G401.6 (cell line): Measurements from ENCODE around the gene SLCO2B1.

Source experiments
- FAIRE-seq: peaks from 2 replicates; lab custom pipeline; 2012; peaks lifted over from hg19 to GRCh38; lab: Jason Lieb, UNC

Gene SLCO2B1

DNA sequence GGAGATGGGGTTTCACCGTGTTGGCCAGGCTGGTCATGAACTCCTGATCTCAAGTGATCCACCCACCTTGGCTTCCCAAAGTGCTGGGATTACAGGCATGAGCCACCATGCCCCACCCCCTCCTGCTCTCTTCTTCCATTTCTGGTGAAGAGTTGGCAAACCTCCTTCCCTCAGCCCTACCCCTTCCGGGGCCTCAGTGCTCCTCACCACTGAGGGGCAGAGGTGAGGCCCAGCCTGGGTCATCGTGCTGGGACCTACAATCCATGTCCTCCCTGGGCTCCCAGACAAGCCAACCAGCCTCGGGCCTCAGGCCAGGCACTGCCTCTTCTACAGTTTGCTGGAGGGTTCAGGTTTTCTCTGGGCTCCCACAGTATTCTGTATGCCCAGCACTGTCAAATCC, 74.9 kb downstream of the SLCO2B1 start:
- no peak for FAIRE-seq

DNA sequence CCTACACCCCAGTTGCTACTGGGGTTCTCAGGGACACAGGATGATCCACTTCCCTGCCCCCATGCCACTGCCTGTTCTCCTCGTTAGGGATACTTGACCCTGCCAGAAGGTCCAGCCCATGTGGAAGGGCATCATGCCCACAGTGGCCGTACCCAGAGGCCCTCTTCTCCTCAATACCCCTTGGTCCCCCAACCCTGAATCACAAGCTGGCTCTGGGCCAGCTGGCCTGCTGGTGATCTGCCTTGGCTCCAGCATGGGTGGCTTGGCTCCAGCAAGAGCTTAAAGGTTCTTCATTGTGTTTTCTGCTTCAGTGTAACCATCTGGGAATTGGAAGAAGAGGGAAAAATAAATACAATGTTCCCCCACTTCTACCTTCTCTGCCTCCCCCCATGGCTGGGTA, 78.6 kb downstream of the SLCO2B1 start:
- FAIRE-seq = no peak

DNA sequence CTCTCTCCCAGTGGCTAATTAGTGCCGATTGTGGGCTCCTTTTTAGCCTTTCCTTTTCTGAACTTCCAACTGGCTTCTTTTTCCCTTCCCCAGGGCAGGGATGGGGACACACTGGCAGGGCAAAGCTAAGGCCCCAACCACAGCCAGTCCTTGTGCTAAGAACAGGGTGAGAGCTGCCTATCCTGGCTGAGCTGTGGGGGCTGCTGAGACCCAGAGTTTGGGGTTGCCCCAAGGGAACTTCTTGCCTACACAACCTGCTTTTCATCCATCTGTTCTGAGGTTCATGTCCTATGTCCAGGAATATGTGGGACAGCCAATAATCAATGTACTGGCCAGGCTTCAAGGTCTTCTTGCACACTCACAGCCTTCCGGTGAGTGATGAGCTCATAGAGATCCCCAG, 79.7 kb downstream of the SLCO2B1 start:
- FAIRE-seq = no peak

DNA sequence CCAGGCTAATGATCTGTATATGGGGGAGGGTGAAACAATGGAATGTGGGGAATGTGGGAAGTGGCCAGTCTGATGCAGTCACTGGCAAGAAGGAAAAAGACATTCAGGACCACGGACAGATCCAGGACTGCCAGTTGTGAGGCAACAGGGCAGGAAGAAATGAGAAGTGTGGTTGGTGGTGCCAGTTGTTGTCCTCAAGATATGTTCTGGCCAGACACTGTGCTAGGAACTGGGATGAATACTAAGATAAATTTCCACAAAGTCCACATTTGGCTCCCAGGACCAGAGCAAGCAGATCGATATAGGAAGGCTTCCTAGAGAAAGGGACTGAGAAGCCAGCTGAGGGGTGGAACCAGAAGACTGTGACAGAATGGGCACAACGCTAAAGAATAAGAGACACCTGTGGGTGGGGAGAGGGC, 82.9 kb downstream of the SLCO2B1 start:
- no peak for FAIRE-seq

DNA sequence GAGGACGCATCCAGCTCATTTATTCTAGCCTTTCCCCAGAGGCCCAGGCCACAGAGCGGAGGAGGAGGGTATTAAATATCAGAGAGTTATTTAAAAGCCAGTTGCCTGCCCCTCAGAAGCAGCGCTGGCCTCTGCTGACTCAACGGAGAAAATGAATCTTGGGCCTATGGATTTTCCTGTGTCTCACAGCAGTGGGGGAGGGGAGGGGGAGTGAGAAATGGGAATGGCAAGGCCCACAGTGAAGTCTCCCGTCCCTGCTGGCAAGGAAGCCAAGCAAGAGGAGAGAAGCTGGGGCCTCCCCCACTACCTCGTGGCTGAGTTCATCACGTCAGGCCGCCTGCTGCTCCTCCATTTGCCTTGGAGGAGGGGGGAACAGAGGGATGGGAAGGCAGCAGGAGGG, 85.2 kb downstream of the SLCO2B1 start:
- no peak for FAIRE-seq

DNA sequence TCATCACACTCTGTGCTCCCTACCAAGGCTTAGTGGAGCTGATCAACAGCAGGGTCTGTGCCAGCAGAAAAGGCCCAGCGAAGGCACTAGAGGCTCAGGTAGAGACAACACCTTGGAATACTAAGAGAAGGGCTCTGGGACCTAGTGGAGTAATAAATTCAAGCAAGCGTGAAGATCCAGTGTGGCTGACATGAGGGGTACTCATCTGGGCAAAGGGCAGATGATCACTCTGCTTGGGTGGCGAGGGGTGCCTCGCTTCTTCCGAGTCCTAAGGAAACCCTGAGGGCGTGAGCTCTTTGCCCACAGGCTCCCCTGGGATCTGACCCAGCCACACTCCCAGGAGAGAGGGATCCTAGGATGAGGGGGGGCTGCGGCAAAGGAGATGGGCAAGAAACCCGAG, 86.1 kb downstream of the SLCO2B1 start:
- no peak for FAIRE-seq

DNA sequence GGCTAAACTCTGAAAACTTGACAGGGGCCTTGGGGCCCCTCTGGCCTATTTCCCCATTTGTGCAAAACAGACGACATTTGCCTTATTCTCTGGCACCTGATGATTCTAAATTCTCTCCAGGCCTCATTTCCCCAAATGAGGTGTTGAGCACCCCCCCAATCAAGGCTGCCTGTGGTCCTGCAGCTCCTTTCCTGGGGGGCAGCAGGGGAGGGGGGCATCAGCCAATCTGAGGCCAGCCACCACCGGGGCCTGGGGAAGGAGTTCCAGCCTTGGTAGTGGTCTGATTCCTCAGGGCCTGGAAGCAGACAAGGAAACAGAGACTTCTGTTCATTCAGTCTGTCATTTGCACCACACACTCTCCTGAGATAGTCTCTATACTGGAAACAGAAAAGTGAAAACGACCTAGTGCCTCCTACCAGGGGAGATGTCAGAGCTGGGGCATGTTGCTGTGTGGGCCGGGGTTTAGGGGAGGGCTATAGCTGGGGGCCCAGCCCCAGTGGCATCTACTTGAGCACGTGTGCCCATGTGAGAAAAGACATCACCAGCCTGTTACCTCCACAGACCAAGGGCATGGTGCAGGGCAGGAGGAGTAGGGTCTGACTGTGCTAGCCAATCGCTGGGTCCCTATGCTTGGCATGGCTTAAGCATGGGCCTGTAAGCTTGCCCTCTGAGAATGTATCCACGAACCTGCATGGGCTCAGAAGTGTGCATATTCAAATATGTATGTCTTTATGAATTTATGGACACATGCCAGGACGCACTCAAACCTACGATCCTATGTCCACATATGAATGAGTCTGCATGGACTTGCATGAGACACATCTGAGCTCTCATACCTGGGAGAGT, 87.9 kb downstream of the SLCO2B1 start:
- no peak for FAIRE-seq

DNA sequence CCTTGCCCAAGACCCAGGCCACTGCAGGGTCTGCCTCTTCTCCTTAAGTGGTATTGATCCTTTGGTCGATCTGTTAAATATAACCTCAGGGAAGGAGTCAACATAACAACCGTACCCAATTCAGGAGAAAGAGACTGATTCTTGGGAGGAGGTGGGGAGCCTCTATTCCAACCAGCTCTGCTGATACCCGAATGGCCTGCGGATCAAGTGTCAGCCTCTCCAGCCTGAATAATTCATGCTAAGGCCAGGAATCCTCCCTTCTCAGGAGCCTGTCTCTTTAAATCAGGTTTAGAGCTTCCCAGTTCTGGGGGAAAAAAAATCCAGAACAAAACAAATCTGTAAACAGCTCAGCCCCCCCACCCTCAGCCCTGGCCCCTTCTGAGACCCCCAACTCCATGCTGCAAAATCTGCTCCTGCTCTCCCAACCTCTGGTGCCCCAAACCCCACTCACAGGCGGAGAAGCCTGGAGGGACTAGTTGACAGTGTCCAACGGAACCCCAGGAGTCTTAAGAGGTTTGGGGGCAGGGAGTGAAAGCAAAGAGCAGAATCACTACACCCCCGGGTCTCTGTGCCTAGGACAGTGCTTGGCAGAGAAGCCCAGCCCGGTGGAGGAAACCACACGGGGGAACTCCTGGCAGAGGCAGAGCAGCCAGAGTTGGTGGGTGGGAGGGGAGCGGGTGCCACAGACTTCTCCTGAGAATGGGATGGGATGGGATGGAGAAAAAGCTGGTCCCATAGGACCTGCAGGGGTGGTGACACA, 88.8 kb downstream of the SLCO2B1 start:
- FAIRE-seq = no peak

DNA sequence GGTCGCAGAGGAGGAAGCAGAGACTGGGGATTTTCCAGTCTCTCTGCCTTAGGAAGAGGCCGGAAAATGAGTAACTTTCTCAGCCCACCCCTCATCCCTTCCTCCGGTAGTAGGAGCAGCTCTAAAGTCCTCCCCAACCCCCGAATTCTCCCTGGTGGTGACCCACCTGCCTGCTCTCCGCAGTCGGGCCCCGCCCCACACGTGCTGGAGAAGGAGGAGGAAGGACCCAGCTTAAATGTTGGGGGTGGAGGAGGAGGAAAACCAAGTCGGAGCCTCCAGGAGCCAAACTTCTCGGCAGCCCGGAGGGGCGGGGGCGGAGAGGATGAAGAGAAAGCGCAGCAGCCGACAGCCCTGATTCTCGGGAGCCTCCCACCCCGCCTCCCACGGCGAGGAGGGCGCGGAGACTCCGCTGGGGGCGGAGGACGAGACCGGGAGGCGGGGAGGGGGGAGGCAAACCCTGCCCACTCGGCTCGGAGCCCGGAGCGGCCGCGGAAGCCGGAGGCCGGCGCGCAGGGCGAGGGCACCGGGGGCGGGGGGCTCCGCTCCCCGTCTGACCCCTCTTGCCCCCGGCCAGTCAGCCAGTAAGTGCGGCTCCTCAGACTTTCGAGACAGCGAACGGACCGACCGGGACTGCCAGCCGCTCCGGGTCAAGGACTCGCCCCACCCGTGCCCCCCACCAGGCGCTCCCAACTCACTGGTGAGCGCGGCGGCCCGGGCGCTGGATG, 89.6 kb downstream of the SLCO2B1 start, which contains the start of gene TPBGL:
Gene TPBGL (plus strand): TSS at position 464 of the 725 bp plus-strand sequence. CDS start 276 bp downstream, outside the sequence.
- no peak for FAIRE-seq

DNA sequence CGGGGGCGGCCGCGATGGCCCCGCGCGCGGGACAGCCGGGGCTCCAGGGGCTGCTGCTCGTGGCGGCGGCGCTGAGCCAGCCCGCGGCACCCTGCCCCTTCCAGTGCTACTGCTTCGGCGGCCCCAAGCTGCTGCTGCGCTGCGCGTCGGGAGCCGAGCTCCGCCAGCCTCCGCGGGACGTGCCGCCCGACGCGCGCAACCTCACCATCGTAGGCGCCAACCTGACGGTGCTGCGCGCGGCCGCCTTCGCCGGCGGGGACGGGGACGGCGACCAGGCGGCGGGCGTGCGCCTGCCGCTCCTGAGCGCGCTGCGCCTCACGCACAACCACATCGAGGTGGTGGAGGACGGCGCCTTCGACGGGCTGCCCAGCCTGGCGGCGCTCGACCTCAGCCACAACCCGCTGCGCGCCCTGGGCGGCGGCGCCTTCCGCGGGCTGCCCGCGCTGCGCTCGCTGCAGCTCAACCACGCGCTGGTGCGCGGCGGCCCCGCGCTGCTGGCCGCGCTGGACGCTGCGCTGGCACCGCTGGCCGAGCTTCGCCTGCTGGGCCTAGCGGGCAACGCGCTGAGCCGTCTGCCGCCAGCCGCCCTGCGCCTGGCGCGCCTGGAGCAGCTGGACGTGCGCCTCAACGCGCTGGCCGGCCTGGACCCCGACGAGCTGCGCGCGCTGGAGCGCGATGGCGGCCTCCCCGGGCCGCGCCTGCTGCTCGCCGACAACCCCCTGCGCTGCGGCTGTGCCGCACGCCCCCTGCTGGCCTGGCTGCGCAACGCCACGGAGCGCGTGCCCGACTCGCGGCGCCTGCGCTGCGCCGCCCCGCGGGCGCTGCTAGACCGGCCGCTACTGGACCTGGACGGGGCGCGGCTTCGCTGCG, 90.4 kb downstream of the SLCO2B1 start:
- no peak for FAIRE-seq

DNA sequence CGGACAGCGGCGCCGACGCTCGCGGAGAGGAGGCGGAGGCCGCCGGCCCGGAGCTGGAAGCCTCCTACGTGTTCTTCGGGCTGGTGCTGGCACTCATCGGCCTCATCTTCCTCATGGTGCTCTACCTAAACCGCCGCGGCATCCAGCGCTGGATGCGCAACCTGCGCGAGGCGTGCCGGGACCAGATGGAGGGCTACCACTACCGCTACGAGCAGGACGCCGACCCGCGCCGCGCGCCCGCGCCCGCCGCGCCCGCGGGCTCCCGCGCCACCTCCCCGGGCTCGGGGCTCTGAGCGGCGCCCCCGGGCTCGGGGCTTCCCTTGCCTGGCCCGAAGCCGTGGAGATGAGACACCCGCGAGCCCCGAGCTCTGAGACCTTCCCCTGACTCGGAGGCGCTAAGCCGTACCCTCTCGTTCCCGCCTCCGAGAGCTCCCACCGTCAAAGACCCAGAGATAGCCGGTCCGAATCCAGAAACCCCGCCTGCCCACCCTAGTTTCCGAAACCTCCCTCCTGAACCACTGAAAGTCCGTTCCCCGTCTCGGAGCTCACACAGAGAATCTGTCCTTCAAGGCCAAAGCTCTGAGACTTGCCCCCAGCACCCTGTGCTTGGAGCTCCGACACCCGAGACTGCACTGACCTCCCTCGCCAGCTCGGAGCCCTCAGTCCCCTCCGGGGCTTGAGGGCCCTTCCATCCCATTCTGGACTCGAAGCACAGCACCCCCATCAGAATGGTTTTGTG, 91.2 kb downstream of the SLCO2B1 start:
- no peak for FAIRE-seq

DNA sequence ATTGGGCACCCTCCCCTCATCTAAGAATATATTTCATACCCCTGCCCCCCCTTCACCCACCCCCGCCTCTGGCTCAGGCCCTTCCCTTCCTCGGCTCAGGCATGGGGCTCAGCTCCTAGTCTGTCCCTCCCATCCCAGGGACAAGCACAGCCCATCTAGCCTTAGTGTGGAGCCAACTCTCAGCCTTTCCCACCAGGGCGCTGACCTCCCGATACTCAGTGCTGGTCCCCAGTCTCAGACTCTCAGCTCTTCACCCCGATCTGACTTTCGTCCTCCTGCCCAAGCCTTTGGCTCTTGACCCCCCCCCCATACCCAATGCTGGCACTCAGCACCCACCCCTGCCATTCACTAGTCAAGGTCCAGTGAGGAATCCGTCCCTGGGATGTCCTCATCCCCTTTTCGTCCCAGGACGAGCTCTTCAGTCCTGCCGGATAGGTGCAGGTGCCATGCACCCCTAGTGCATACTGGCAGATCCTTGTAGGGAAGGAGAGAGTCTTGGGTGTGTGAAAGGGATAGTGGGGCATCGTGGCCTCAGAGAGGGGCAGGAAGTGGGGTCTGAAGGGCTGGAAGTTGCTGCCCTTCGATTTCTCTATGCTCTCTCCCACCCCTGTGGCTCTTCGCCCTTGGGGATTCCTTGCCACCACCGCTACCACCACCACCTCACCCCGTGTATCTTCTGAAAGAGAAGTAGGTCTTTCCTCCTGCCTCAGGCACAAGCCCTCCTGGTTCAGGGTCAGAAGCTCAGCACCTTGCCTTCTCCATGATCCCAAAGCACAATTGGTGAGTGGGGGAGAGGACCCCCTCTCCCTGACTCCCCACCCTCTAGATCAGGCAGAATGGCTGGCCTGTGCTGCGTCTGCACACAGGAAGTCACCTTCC, 92.1 kb downstream of the SLCO2B1 start:
- FAIRE-seq = no peak

DNA sequence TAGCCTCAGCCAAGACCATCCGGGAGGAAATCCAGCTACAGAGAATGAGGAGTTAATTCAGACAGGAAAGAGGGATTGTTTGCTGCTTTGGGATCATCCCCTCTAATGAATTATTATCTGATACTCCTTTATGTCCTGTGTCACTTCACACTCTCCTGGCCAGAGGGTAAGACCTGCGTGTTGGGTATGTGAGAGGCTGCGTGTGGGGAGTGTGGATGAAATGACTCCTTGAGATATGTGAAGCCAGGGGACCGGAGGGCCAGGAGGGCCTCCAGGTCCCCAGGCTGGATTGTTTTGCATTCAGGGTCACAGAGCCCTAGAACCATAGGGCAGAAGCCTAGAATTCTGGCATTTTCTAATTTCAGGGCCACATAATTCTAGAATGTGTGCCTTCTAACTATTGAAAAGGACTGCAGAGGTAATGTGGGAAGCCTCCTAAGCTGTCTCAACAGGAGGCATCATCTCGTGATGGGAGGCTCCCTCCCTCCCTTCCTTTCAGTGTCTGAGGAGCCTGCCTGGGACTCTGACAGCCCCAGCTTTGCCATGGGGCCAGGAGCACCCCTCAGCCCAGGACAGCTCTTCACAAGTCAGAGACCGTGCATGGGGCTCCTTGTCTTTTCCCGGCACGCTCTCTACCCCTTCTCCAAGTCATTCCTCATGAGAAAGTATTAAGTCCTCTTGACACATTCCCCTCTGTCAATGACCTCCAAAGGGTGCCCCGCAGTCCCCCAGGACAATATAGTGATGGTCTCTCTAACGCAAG, 93.3 kb downstream of the SLCO2B1 start:
- FAIRE-seq = no peak

DNA sequence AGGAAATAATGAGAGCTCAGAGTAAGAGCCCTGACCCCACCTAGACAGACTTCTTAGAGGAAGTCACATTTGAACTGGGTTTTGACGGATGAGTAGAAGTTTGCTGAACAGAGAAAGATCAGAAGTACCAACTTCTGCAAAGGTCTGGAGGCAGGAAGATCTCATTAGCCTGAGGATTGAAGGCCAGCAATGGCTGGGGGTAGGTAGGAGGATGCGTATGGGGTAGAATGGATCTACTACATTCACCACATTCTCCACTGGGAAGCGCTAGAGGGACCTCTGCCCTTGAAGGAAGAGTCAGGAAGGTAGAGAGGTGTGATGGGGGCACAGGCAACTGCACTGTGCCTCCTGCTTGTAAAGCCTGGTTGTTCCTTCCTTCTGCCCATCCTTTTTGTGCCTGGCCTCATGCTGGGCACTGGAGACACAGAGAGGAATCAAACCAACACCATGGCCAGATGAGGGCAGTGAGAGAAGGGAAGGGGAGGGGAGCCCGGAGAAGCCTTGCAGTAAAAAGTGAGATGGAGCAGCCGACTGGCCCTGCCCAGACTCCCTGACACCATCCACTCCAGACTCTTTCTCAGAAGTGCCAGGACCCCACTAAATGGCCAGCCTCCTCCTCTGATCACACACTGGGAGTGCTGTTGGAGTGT, 94.6 kb downstream of the SLCO2B1 start:
- FAIRE-seq = no peak

DNA sequence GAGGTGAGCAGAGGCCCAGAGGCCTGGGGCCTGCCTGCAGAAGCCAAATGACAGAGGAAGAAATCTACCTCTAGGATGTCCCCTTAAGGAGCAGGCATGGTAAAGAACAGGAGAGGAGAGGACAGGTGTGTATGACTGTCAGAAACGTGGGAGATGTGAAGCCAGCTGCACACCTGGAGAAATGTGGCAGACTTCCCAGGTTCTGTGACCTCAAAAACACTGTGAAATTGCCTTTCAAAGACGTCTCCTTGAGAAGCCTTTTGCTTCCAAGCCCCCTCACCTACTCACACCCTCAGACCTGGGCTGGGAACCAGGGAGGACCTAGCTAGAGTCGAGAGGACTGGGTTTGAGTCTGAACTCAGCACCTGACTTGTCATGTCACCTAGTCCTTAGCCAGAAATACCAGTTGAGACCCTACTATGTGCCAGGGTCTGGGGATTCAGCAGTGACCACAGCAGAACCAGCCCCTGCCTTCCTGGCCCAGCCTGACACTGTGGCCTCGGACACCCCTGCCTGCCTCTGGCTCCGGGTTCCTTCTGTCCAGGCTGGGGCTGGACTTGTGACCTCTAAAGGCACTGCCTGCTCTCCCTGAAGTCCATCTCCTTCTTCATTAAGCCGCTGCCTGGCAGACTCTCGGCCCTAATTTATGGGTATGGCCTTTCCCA, 95.2 kb downstream of the SLCO2B1 start:
- no peak for FAIRE-seq

DNA sequence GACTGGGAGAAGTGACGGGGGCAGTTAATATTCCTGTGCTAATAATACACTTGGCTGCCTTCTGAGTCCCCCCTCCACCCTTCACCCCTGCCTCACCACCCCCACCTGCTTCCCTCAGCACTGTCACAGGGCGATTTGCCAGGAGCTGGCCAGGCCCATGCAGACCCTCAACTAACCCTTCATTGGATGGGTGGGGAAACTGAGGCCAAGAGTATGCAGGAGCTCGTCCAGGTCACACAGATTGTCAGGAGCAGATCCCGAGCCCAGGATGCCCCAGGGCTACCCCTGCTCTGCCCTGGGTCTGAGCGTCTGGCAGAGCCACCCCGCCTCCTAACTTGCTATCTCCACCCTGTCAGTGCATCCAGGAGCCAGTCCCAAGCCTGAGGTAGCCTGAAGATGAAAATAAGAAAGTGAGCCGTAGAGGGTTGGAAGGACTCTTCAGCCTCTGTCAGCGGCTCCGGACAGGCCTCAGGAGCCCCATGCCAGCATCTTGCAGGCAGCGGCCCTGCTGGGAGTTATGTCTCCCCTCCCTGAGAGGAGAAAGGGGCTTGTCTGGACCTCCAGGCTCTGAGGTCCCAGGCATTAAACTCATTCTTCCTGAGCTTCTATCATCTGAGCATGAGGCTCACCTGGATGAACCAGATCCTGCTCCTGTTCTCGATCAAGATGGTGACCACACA, 95.9 kb downstream of the SLCO2B1 start:
- FAIRE-seq = no peak

DNA sequence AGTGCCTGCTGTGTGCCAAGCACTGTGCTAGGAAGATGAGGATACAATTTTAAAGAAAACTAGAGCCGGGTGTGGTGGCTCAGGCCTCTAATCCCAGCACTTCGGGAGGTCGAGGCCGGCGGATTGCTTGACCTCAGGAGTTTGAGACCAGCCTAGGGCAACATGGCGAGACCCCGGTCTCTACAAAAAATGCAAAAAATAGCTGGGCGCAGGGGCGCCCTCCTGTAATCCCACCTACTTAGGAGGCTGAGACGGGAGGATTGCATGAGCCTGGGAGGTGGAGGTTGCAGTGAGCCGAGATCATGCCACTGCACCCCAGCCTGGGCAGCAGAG, 98.0 kb downstream of the SLCO2B1 start:
- FAIRE-seq = no peak

DNA sequence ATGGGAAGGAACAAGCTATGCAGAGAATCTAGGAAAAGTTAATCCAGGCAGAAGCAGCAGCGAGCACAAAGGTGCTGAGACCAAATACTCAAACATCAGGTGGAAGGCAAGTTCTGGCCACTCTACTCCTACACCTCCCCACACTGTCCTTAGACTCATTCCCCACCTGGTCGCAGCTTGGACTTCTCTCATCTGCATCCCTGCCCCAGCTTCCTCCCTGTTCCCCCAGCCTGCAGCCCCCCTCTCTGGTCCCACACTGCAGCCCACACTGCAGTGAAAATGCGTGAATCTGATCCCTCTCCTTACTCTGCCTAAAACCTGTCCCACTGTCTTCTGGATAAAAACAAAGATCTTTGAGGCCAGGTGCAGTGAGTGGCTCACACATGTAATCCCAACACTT, 98.8 kb downstream of the SLCO2B1 start:
- FAIRE-seq = no peak
